Measurements from ENCODE around the gene SEMA5B.

Gene SEMA5B

GRCh38 chr3:123020709-123021108, 6.9 kb downstream of the SEMA5B start:
- TF ChIP-seq CREB1 (IDR thresholded peaks at IDR 0.05; ENCODE audit: low read depth) (no peak), CEBPB (IDR thresholded peaks at IDR 0.05) (no peak), FOXM1 (IDR thresholded peaks at IDR 0.05; ENCODE audit: borderline replicate concordance, low read depth) (no peak), USF1 (IDR thresholded peaks at IDR 0.05) (no peak), NFIC (IDR thresholded peaks at IDR 0.05) (no peak), TCF12 (IDR thresholded peaks at IDR 0.05; ENCODE audit: low read depth) (no peak), TAF1 (IDR thresholded peaks at IDR 0.05; ENCODE audit: low read depth) (no peak), REST (IDR thresholded peaks at IDR 0.05; ENCODE audit: low read depth) (no peak), RAD21 (IDR thresholded peaks at IDR 0.05; ENCODE audit: low read depth) (no peak), YY1 (IDR thresholded peaks at IDR 0.05; ENCODE audit: low read depth) (no peak), MAX (IDR thresholded peaks at IDR 0.05) (no peak), TEAD4 (IDR thresholded peaks at IDR 0.05) (no peak), EGR1 (IDR thresholded peaks at IDR 0.05) (no peak), EP300 (IDR thresholded peaks at IDR 0.05; ENCODE audit: borderline replicate concordance) (no peak)

GRCh38 chr3:123019591-123019990, 8.0 kb downstream of the SEMA5B start:
- TF ChIP-seq TCF12 (IDR thresholded peaks at IDR 0.05; ENCODE audit: low read depth), result no peak
- TF ChIP-seq FOXM1 (IDR thresholded peaks at IDR 0.05; ENCODE audit: borderline replicate concordance, low read depth), result no peak
- no peak for TF ChIP-seq USF1 (IDR thresholded peaks at IDR 0.05)

- TF ChIP-seq NFIC (IDR thresholded peaks at IDR 0.05) (no peak), CREB1 (IDR thresholded peaks at IDR 0.05; ENCODE audit: low read depth) (no peak), CEBPB (IDR thresholded peaks at IDR 0.05) (no peak), TEAD4 (IDR thresholded peaks at IDR 0.05) (no peak), USF1 (IDR thresholded peaks at IDR 0.05) (no peak), FOXM1 (IDR thresholded peaks at IDR 0.05; ENCODE audit: borderline replicate concordance, low read depth) (no peak), ZBTB7A (IDR thresholded peaks at IDR 0.05; ENCODE audit: low read depth) (no peak), YY1 (IDR thresholded peaks at IDR 0.05; ENCODE audit: low read depth) (no peak), EGR1 (IDR thresholded peaks at IDR 0.05) (no peak), TAF1 (IDR thresholded peaks at IDR 0.05; ENCODE audit: low read depth) (no peak), TCF12 (IDR thresholded peaks at IDR 0.05; ENCODE audit: low read depth) (no peak), MAX (IDR thresholded peaks at IDR 0.05) (no peak), RAD21 (IDR thresholded peaks at IDR 0.05; ENCODE audit: low read depth) (no peak), EP300 (IDR thresholded peaks at IDR 0.05; ENCODE audit: borderline replicate concordance) (no peak), REST (IDR thresholded peaks at IDR 0.05; ENCODE audit: low read depth) (no peak)
Measured at GRCh38 chr3:123019161-123019560, 8.4 kb downstream of the SEMA5B start.

- TF ChIP-seq EGR1 (IDR thresholded peaks at IDR 0.05), result no peak
- TF ChIP-seq REST (IDR thresholded peaks at IDR 0.05; ENCODE audit: low read depth), result no peak
- no peak for TF ChIP-seq FOXM1 (IDR thresholded peaks at IDR 0.05; ENCODE audit: borderline replicate concordance, low read depth)
- TF ChIP-seq EP300 (IDR thresholded peaks at IDR 0.05; ENCODE audit: borderline replicate concordance), result no peak
- no peak for TF ChIP-seq CREB1 (IDR thresholded peaks at IDR 0.05; ENCODE audit: low read depth)
- TF ChIP-seq TCF12 (IDR thresholded peaks at IDR 0.05; ENCODE audit: low read depth), result no peak
- no peak for TF ChIP-seq RAD21 (IDR thresholded peaks at IDR 0.05; ENCODE audit: low read depth)
- no peak for TF ChIP-seq NFIC (IDR thresholded peaks at IDR 0.05)
Measured at GRCh38 chr3:123018683-123019082, 8.9 kb downstream of the SEMA5B start.

All from Ishikawa (cell line).